Right ventricle myocardium superior (tissue), 1 donor: ENCODE results near the gene PARD6B. TPM values are rescaled to one million over a fixed set of nuclear protein-coding genes. Genes with fewer than 3 reads are reported as not detected.

ENCODE experiments used
- ATAC-seq: fragments of 200-7000 bp; cut with Tn5 transposase; one replicate; pipeline ENCODE4 v1.9.1; 2020; ENCODE audit warnings: mild to moderate bottlenecking; ENCODE audit not compliant: poor library complexity
- DNase-seq: peaks from one replicate; pipeline ENCODE4 v3.0.0-alpha.2; 2020
- intact Hi-C: fragments of 100-400 bp; cut with DNase I; formaldehyde crosslinking; loops from one replicate; pipeline ENCODE4 v1.11.2; 2022
- total RNA-seq: library from RNA; stranded (reverse); fragmentation: NEBNext Ultra II Directional; extraction: Animal tissue kit (Norgen Biotek cat#: 25700); gene quantifications from one replicate; pipeline ENCODE4 v1.2.1, GENCODE V29; 2021
- donor health status: DM: no; HTN: yes; CAD: no; lungs with severe emphysema.

The PARD6B gene
- total RNA-seq, 1 donor from 2014 or later = 4.7 TPM

DNA sequence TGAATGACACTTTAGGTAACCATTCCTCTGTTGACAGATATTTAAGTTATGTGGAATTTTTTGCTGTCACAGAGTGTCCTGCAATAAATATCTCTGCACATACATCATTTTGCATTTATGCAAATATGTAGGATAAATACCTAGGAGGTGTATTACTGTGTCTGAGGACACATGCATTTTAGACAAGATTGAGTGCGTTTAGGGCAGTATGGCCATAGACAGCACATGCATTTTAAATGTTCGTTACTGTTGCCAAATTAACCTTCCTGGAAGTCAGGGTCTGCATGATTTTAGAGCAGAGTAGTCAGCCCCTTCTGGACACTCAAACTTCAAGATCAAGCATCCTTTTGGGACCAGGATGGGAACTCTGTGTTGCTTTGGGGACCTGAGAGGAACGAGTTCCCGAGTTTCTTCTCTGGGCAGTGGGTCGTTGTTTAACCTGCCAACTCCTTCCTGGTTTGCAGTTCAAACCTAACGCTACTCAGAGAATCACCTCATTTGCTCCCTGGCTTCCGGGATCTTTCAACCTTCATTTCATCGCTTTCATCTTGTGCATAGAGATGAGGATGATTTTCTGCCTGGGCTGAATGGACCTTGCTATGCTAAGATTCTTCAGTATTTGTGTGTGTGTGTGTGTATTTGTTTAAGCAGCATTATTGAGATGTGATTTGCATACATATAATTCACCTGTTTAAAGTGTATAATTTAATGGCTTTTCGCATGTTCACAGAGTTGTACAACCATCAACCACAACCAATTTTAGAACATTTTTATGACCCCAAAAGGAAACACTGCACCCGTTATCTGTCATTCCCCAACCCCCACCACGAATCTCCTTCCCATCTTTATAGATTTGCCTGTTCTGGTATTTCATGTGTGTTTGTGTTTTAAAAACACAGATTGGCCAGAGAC is 73.3 kb downstream of the PARD6B start:
- no peak for DNase-seq
- intact Hi-C loops = no loop called here
- no peak for ATAC-seq

GRCh38 chr20:50805349-50805684 is 73.9 kb downstream of the PARD6B start:
- ATAC-seq (no peak), DNase-seq (no peak)
- intact Hi-C loops = no loop called here

DNA sequence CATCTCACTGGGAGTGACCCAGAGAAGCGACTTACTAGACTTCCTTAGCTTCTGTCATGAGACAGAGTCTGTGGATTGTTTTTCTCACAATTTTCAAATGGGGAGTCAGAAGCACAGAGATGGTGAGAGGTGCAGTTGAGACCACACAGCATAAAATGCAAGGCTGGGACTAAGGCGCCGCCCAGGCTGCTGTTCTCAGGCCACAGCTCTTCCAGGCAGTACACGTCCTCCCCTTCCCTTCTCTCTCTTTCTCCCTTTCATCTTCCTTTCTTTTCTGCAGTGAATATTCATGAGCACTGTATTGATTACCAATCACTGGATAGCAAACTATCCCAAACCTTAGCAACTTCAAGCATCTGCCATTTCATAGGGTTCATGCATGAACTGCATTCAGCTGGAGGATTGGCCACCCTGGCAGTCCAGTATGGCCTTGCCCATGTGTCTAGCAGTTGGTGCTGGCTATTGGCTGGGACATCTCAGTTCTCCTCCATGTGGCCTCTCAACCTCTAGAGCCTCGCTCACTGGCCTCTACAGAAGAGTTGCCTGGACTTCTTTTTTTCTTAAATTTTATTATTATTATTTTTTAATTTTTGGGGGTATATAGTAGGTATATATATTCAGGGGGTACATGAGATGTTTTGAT is 74.9 kb downstream of the PARD6B start:
- intact Hi-C loops = no loop called here
- DNase-seq = no peak

More for the DNA sequence above, 74.9 kb downstream of the PARD6B start:
- ATAC-seq = no peak

Other genes with a start within 250 kb of the PARD6B start
- gene PTPN1, start 221.2 kb upstream of the PARD6B start, total RNA-seq = 20.1 TPM
- 8.1 TPM for gene RIPOR3, start 40.0 kb upstream of the PARD6B start, total RNA-seq
- 2.6 TPM for gene BCAS4, start 63.5 kb downstream of the PARD6B start, total RNA-seq
- gene ADNP, start 199.9 kb downstream of the PARD6B start, total RNA-seq = 28.8 TPM
- 36.3 TPM for gene DPM1, start 227.0 kb downstream of the PARD6B start, total RNA-seq
- gene MOCS3, start 227.2 kb downstream of the PARD6B start, total RNA-seq = 2.9 TPM